HG03439 (cell line): ENCODE measurements around the gene KAT6B.

Experiments
- ATAC-seq: cut with Tn5 transposase; IDR thresholded peaks from one replicate; pipeline ENCODE4 v1.9.1; 2021; ENCODE audit warnings: mild to moderate bottlenecking, moderate library complexity; ENCODE audit not compliant: unreplicated experiment

The KAT6B gene

GRCh38 chr10:74977913-74978847, 151.8 kb downstream of the KAT6B start:
- ATAC-seq, result peak; percentile 74

GRCh38 chr10:74981831-74982633, 155.6 kb downstream of the KAT6B start:
- no peak for ATAC-seq

- ATAC-seq, result no peak
Measured at GRCh38 chr10:74982634-74982982, 156.2 kb downstream of the KAT6B start.

GRCh38 chr10:74983383-74983782, 157.0 kb downstream of the KAT6B start:
- no peak for ATAC-seq

- no peak for ATAC-seq
Measured at GRCh38 chr10:74987339-74988053, 161.1 kb downstream of the KAT6B start.

GRCh38 chr10:74988054-74988775, 161.8 kb downstream of the KAT6B start:
- ATAC-seq, result no peak

- no peak for ATAC-seq
Measured at GRCh38 chr10:74988832-74989561, 162.6 kb downstream of the KAT6B start.

- ATAC-seq, result no peak
Measured at GRCh38 chr10:74991435-74991834, 165.0 kb downstream of the KAT6B start.

GRCh38 chr10:74992068-74992467, 165.7 kb downstream of the KAT6B start:
- no peak for ATAC-seq

- ATAC-seq, result no peak
Measured at GRCh38 chr10:74993649-74994048, 167.2 kb downstream of the KAT6B start.

- peak; percentile 69 for ATAC-seq
Measured at GRCh38 chr10:74994854-74995253, 168.5 kb downstream of the KAT6B start.

- ATAC-seq, result no peak
Measured at GRCh38 chr10:74995806-74996205, 169.4 kb downstream of the KAT6B start.

- no peak for ATAC-seq
Measured at GRCh38 chr10:74997163-74997562, 170.8 kb downstream of the KAT6B start.

GRCh38 chr10:75000748-75001321, 174.4 kb downstream of the KAT6B start:
- ATAC-seq, result peak; percentile 74

- ATAC-seq, result no peak
Measured at GRCh38 chr10:75001715-75002350, 175.4 kb downstream of the KAT6B start.

GRCh38 chr10:75002351-75002725, 175.9 kb downstream of the KAT6B start:
- ATAC-seq, result no peak

GRCh38 chr10:75002967-75003594, 176.7 kb downstream of the KAT6B start:
- no peak for ATAC-seq

- no peak for ATAC-seq
Measured at GRCh38 chr10:75003891-75004290, 177.5 kb downstream of the KAT6B start.

GRCh38 chr10:75007646-75008045, 181.2 kb downstream of the KAT6B start:
- ATAC-seq, result no peak
